AG09319 (cell line): ENCODE data around the gene TMEM11.
"Not testable (repeated sequence)": the region's sequence is repeated elsewhere in the genome, so short reads cannot be mapped to it uniquely, and the experiment has no call there.

Source experiments
- DNase-seq: peaks from one replicate; pipeline ENCODE4 v3.0.0-alpha.2; 2010; ENCODE audit warnings: low read depth; ENCODE audit errors: extremely low read depth
- CTCF ChIP-seq: IDR thresholded peaks from 2 replicates; pipeline ENCODE4 v1.5.1; 2011; ENCODE audit warnings: low read depth, mild to moderate bottlenecking, inconsistent platforms, low read length, moderate library complexity

TMEM11 gene

GRCh38 chr17:21228845-21229244, 14.9 kb upstream of the TMEM11 start:
- TF ChIP-seq CTCF, result no peak
- DNase-seq, result no peak

GRCh38 chr17:21228111-21228510, 14.2 kb upstream of the TMEM11 start:
- TF ChIP-seq CTCF, result no peak
- no peak for DNase-seq

- DNase-seq, result not testable (repeated sequence)
Measured at GRCh38 chr17:21227277-21227676, 13.3 kb upstream of the TMEM11 start.

GRCh38 chr17:21223086-21223485, 9.1 kb upstream of the TMEM11 start:
- no peak for DNase-seq
- TF ChIP-seq CTCF, result no peak

GRCh38 chr17:21218831-21219380, 4.9 kb upstream of the TMEM11 start:
- TF ChIP-seq CTCF, result no peak

GRCh38 chr17:21218101-21218500, 4.1 kb upstream of the TMEM11 start:
- no peak for DNase-seq
- no peak for TF ChIP-seq CTCF

More at GRCh38 chr17:21218831-21219380, 4.9 kb upstream of the TMEM11 start:
- no peak for DNase-seq

GRCh38 chr17:21217346-21217745, 3.4 kb upstream of the TMEM11 start:
- no peak for DNase-seq
- TF ChIP-seq CTCF, result no peak

- no peak for TF ChIP-seq CTCF
- DNase-seq, result no peak
Measured at GRCh38 chr17:21215935-21216334, 2.0 kb upstream of the TMEM11 start.
